Astrocyte (in vitro differentiated cells and primary cell): Measurements from ENCODE around the gene MXRA7. TPM values are rescaled to one million over a fixed set of nuclear protein-coding genes. Genes with fewer than 3 reads are reported as not detected.

Experiments used
- DNase-seq: peaks from one replicate; pipeline ENCODE4 v3.0.0-alpha.2; 2010; ENCODE audit warnings: low read depth
- FAIRE-seq: peaks from 2 replicates; lab custom pipeline; 2011; peaks lifted over from hg19 to GRCh38; lab: Jason Lieb, UNC
- H2AFZ ChIP-seq: 2 replicates; pipeline ENCODE4 v1.6.0; 2012; ENCODE audit warnings: low read depth, low read length, inconsistent platforms
- H3K27ac ChIP-seq: 2 replicates; pipeline ENCODE4 v1.5.1; 2011; ENCODE audit warnings: low read depth, low read length, inconsistent platforms
- H3K27me3 ChIP-seq: 2 replicates; pipeline ENCODE4 v1.6.0; 2011; ENCODE audit warnings: low read length, inconsistent platforms; ENCODE audit not compliant: insufficient read depth
- H3K36me3 ChIP-seq: 2 replicates; pipeline ENCODE4 v1.5.1; 2011; ENCODE audit warnings: low read length, inconsistent platforms; ENCODE audit not compliant: insufficient read depth
- H3K4me1 ChIP-seq: 2 replicates; pipeline ENCODE4 v1.5.1; 2011; ENCODE audit warnings: low read length, inconsistent platforms; ENCODE audit not compliant: insufficient read depth
- H3K4me2 ChIP-seq: 2 replicates; pipeline ENCODE4 v1.6.0; 2012; ENCODE audit warnings: low read length, inconsistent platforms
- H3K4me3 ChIP-seq: 2 replicates; pipeline ENCODE4 v1.5.1; 2011; ENCODE audit warnings: low read depth, mild to moderate bottlenecking, low read length, inconsistent platforms; ENCODE audit not compliant: insufficient read depth
- H3K79me2 ChIP-seq: 2 replicates; pipeline ENCODE4 v1.6.0; 2012; ENCODE audit warnings: mild to moderate bottlenecking, low read length, inconsistent platforms; ENCODE audit not compliant: insufficient read depth
- H3K9ac ChIP-seq: 2 replicates; pipeline ENCODE4 v1.6.0; 2012; ENCODE audit warnings: mild to moderate bottlenecking, low read length, inconsistent platforms
- H3K9me3 ChIP-seq: 2 replicates; pipeline ENCODE4 v1.5.1; 2012; ENCODE audit warnings: low read depth, mild to moderate bottlenecking, low read length, inconsistent platforms; ENCODE audit not compliant: insufficient read depth
- H4K20me1 ChIP-seq: 2 replicates; pipeline ENCODE4 v1.6.0; 2012; ENCODE audit warnings: low read length, inconsistent platforms; ENCODE audit not compliant: insufficient read depth
- H3K27ac Mint-ChIP-seq: one replicate; pipeline ENCODE4 v1.8.0; 2021; ENCODE audit warnings: mild to moderate bottlenecking, mixed read lengths; ENCODE audit not compliant: unreplicated experiment
- H3K27me3 Mint-ChIP-seq: one replicate; pipeline ENCODE4 v1.8.0; 2021; ENCODE audit warnings: low read depth, mixed read lengths; ENCODE audit not compliant: unreplicated experiment
- H3K36me3 Mint-ChIP-seq: one replicate; pipeline ENCODE4 v1.8.0; 2021; ENCODE audit warnings: low read depth, mixed read lengths; ENCODE audit not compliant: unreplicated experiment
- H3K4me1 Mint-ChIP-seq: one replicate; pipeline ENCODE4 v1.8.0; 2021; ENCODE audit warnings: low read depth, mixed read lengths; ENCODE audit not compliant: unreplicated experiment
- H3K4me3 Mint-ChIP-seq: one replicate; pipeline ENCODE4 v1.8.0; 2021; ENCODE audit warnings: mild to moderate bottlenecking, moderate library complexity, mixed read lengths; ENCODE audit not compliant: unreplicated experiment
- H3K9me3 Mint-ChIP-seq: one replicate; pipeline ENCODE4 v1.8.0; 2021; ENCODE audit warnings: mild to moderate bottlenecking, mixed read lengths; ENCODE audit not compliant: unreplicated experiment
- EZH2 ChIP-seq: IDR thresholded peaks from 2 replicates; pipeline ENCODE4 v1.6.1; 2012; ENCODE audit warnings: mild to moderate bottlenecking, low read length, inconsistent platforms; ENCODE audit not compliant: insufficient read depth
- microRNA-seq: library from miRNA; unstranded; fragments of <30 nt; microRNA quantifications from one replicate; pipeline ENCODE4 v1.2.0, GENCODE V29; 2020
- total RNA-seq: library from RNA; stranded (reverse); gene quantifications from 2 replicates; pipeline ENCODE4 v1.2.1, GENCODE V29; 2021
- TF ChIP-seq, protein P1 (sequence below): IDR thresholded peaks from 2 replicates; pipeline ENCODE4 v1.5.1; 2011; ENCODE audit warnings: low read depth, mild to moderate bottlenecking, inconsistent platforms, low read length, moderate library complexity; ENCODE audit not compliant: insufficient read depth

MXRA7 gene
- total RNA-seq, 1 donor from 2014 or later: 177 TPM

DNA sequence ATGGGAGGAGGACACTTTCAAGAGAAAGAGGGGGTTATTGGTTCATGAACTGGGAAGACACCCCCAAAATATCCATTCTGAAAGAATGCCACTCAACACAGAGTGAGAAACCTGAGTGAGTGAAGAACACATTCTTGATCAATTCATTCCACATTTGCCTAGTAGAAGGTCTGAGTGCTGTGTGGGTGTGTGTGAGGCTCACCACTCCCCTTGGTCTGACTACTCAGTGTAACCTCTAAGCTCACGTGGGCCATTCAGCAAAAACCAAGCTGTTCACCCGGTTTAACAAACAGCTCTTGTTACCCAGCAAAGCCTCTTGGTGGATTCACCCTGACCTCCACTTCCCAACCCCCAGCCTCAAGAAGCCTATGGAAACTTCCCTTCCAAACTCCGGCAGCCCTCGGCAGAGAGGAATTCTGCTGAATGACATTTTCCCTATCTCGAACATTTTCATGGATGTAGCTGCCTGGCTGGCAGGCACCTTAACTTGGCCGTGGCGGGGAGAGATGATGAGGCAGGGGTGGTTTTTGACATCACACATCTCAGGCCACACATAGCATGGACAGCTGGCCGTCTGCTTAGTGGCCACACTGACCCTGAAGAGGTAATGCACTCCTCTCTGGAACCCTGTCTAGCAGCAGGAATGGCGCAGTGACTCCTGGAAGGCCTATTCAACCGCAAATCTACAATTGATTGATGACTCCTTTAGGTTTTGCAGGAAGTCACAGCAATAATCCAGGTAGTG lies 78.8 kb downstream of the MXRA7 start:
- H3K27me3 ChIP-seq: no peaks in the 10 kb centered on the region
- Mint-ChIP-seq H3K36me3 (no peaks in the 10 kb centered on the region), H3K4me3 (no peak overlapping the region), H3K27me3 (peaks cover 5% of the 10 kb centered on the region), H3K4me1 (peaks cover 15% of the 10 kb centered on the region), H3K9me3 (peaks cover 2% of the 10 kb centered on the region), H3K27ac (no peak overlapping the region)
- no peaks in the 10 kb centered on the region for H4K20me1 ChIP-seq
- FAIRE-seq: no peak
- H3K4me2 ChIP-seq: no peak overlapping the region
- H3K9me3 ChIP-seq: no peaks in the 10 kb centered on the region
- DNase-seq: no peak
- H2AFZ ChIP-seq: peak overlapping the region; percentile 10
- H3K9ac ChIP-seq: no peak overlapping the region
- peaks cover 7% of the 10 kb centered on the region for H3K4me1 ChIP-seq
- H3K27ac ChIP-seq: no peak overlapping the region
- H3K79me2 ChIP-seq: no peaks in the 10 kb centered on the region
- H3K4me3 ChIP-seq: no peak overlapping the region
- H3K36me3 ChIP-seq: no peaks in the 10 kb centered on the region
- TF ChIP-seq, protein P1, sequence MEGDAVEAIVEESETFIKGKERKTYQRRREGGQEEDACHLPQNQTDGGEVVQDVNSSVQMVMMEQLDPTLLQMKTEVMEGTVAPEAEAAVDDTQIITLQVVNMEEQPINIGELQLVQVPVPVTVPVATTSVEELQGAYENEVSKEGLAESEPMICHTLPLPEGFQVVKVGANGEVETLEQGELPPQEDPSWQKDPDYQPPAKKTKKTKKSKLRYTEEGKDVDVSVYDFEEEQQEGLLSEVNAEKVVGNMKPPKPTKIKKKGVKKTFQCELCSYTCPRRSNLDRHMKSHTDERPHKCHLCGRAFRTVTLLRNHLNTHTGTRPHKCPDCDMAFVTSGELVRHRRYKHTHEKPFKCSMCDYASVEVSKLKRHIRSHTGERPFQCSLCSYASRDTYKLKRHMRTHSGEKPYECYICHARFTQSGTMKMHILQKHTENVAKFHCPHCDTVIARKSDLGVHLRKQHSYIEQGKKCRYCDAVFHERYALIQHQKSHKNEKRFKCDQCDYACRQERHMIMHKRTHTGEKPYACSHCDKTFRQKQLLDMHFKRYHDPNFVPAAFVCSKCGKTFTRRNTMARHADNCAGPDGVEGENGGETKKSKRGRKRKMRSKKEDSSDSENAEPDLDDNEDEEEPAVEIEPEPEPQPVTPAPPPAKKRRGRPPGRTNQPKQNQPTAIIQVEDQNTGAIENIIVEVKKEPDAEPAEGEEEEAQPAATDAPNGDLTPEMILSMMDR: no peak
- TF ChIP-seq EZH2: no peak

DNA sequence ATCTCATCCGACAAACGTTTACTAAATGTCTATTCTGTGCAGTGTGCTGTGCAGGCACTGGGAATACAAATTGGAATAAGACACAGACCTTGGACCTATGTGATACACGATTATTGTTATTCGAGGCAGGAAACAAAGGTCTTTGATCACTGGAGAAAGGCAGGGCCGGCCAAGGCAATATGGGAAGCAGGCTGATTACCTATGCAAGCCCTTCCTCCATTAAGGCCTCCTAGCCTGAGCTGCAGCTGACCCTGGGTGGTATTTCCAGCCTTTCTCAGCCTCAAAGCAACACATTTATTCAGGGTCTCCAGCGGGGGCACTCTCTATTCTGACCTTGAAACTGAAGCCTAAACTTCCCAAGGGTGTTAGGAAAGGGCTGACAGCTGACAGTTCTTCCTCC lies 80.6 kb downstream of the MXRA7 start:
- Histone ChIP-seq H3K4me2 (no peak overlapping the region), H3K4me3 (no peak overlapping the region), H3K79me2 (no peaks in the 10 kb centered on the region), H2AFZ (no peak overlapping the region), H3K9ac (no peak overlapping the region), H3K27me3 (peaks cover 6% of the 10 kb centered on the region), H3K36me3 (no peaks in the 10 kb centered on the region), H3K9me3 (no peaks in the 10 kb centered on the region), H3K27ac (no peak overlapping the region), H4K20me1 (no peaks in the 10 kb centered on the region), H3K4me1 (peaks cover 3% of the 10 kb centered on the region)
- H3K27ac Mint-ChIP-seq: no peak overlapping the region
- H3K4me3 Mint-ChIP-seq: no peak overlapping the region
- DNase-seq (no peak), FAIRE-seq (no peak)
- H3K9me3 Mint-ChIP-seq: peaks cover 2% of the 10 kb centered on the region
- peaks cover 12% of the 10 kb centered on the region for H3K4me1 Mint-ChIP-seq
- no peaks in the 10 kb centered on the region for H3K36me3 Mint-ChIP-seq
- TF ChIP-seq, protein P1: no peak
- no peak for TF ChIP-seq EZH2
- peaks cover 11% of the 10 kb centered on the region for H3K27me3 Mint-ChIP-seq

Small RNA genes within 50 kb of the gene (microRNA-seq; reads per million reads assigned to microRNA genes)
- gene MIR636: 10.4 reads per million, percentile 36 among the genes with 10 or more reads in this experiment

Other genes with a start within 250 kb of the MXRA7 start
- 0.19 TPM in 1 of 2 replicates, not detected in the other for gene AANAT, start 243.4 kb downstream of the MXRA7 start, total RNA-seq
- 27.0 and 30.7 TPM in 2 replicates for gene RHBDF2, start 209.5 kb downstream of the MXRA7 start, total RNA-seq
- 20.5 and 29.2 TPM in 2 replicates for gene CYGB, start 173.3 kb downstream of the MXRA7 start, total RNA-seq
- 1.5 and 2.2 TPM in 2 replicates for gene PRCD, start 170.9 kb downstream of the MXRA7 start, total RNA-seq
- 0.79 TPM in 1 of 2 replicates, not detected in the other for gene ST6GALNAC2, start 125.1 kb downstream of the MXRA7 start, total RNA-seq
- gene ST6GALNAC1, start 67.2 kb downstream of the MXRA7 start, total RNA-seq: not detected in 2 replicates
- gene JMJD6, start 15.6 kb upstream of the MXRA7 start, total RNA-seq: 45.5 and 47.2 TPM in 2 replicates
- 24.3 and 26.0 TPM in 2 replicates for gene METTL23, start 15.9 kb upstream of the MXRA7 start, total RNA-seq
- 143 and 176 TPM in 2 replicates for gene SRSF2, start 26.4 kb upstream of the MXRA7 start, total RNA-seq
- 20.1 and 20.9 TPM in 2 replicates for gene MFSD11, start 27.2 kb upstream of the MXRA7 start, total RNA-seq
- 5.1 and 6.3 TPM in 2 replicates for gene MGAT5B, start 157.4 kb upstream of the MXRA7 start, total RNA-seq